GM12891 (cell line): ENCODE results near the gene IL21.

Source experiments
- PAX5 ChIP-seq: IDR thresholded peaks from 2 replicates; pipeline ENCODE4 v1.6.1; 2011; ENCODE audit warnings: low read length, moderate library complexity, mild to moderate bottlenecking; ENCODE audit not compliant: insufficient read depth, severe bottlenecking
- POLR2A ChIP-seq: IDR thresholded peaks from 2 replicates; pipeline ENCODE4 v1.6.1; 2011; ENCODE audit warnings: low read depth, low read length, control low read depth
- POLR2AphosphoS5 ChIP-seq: IDR thresholded peaks from 2 replicates; pipeline ENCODE4 v1.6.1; 2011; ENCODE audit warnings: low read depth, low read length, control low read depth
- POU2F2 ChIP-seq: IDR thresholded peaks from 2 replicates; pipeline ENCODE4 v1.6.1; 2011; ENCODE audit warnings: low read depth, mild to moderate bottlenecking, control low read depth, low read length, moderate library complexity
- SPI1 ChIP-seq: IDR thresholded peaks from 2 replicates; pipeline ENCODE4 v1.6.1; 2011; ENCODE audit warnings: low read depth, low read length, control low read depth
- TAF1 ChIP-seq: IDR thresholded peaks from 2 replicates; pipeline ENCODE4 v1.6.1; 2011; ENCODE audit warnings: low read depth, low read length, control low read depth

DNA sequence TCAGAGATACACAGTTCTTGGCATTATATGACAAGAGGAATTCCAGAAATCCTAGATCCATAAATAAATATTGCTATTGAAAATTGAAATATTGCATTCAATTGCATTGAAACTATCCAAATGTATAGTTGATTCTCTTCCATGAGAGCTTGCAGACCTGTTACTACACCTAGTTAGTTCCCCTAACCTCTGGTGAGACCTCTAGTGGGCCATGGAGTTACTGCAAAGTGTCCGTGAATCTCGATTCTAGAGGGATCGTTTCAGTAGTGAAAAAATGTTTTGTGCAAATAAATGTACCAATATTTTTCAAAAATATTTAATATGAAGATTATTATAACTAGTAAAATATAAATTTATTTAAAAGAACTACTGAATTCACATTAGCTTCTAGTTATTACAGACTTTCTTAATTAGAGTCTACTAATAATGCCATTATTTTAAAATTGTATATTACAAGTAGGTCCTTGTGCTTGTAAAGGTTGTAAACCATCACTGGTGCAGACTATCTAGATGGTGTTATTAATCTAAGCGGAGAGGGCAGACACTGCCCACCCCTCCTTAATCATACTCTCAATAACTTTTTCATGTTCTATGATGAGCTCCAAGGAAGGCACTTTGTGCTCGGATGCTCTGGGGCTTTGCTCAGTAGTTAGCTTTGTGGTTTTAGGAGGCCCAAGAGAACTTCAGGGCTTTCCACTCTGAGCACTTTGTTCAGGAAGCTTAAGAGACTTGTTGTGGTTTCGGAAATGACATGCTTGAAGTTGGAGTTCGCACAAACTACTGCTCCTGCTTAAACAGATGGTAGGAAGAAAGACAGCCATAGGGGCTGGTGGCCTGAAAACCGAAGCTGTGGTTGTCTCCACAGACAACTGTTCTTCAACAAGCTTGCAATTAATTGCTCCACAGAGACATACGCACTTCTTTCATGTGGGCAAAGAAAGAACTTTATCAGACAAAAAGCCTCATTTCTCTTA lies 42.8 kb downstream of the IL21 start:
- TF ChIP-seq POLR2A (no peak), TAF1 (no peak), POLR2AphosphoS5 (no peak), SPI1 (no peak), POU2F2 (no peak), PAX5 (no peak)
